NT2/D1 (cell line): ENCODE results near the gene HSPA1B.

Experiments
- SUZ12 ChIP-seq: IDR thresholded peaks from 2 replicates; pipeline ENCODE4 v1.6.1; 2011; ENCODE audit not compliant: insufficient read length, insufficient read depth; ENCODE audit errors: extremely low read depth
- YY1 ChIP-seq: IDR thresholded peaks from 2 replicates; pipeline ENCODE4 v1.6.1; 2011; ENCODE audit not compliant: insufficient read length, insufficient read depth
- ZNF274 ChIP-seq: IDR thresholded peaks from 2 replicates; pipeline ENCODE4 v1.6.1; 2011; ENCODE audit warnings: mild to moderate bottlenecking, low read depth, low read length

- TF ChIP-seq YY1, result no peak
- no peak for TF ChIP-seq ZNF274
- no peak for TF ChIP-seq SUZ12
Observed at GRCh38 chr6:31796993-31797385, 30.5 kb upstream of the HSPA1B start.
